Endodermal cell (in vitro differentiated cells): ENCODE measurements around the gene MRFAP1. TPM values are rescaled to one million over a fixed set of nuclear protein-coding genes. Genes with fewer than 3 reads are reported as not detected.
A peak's percentile ranks its signal among the peaks of the same experiment; 100 is the strongest.

ENCODE experiments used
- DNase-seq: peaks from one replicate; pipeline ENCODE4 v3.0.0-alpha.2; 2017
- H3K27ac ChIP-seq: 2 replicates; pipeline ENCODE4 v1.5.1; 2013; ENCODE audit warnings: mild to moderate bottlenecking, low read depth, low read length, moderate library complexity
- H3K27me3 ChIP-seq: 2 replicates; pipeline ENCODE4 v1.6.1; 2013; ENCODE audit warnings: mild to moderate bottlenecking, low read length, moderate library complexity; ENCODE audit not compliant: insufficient read depth, control insufficient read depth, poor library complexity, severe bottlenecking
- H3K36me3 ChIP-seq: 2 replicates; pipeline ENCODE4 v1.7.0; 2013; ENCODE audit warnings: mild to moderate bottlenecking, low read length, moderate library complexity; ENCODE audit not compliant: control insufficient read depth, insufficient read depth
- H3K4me1 ChIP-seq: one replicate; pipeline ENCODE4 v1.7.0; 2013; ENCODE audit warnings: low read length; ENCODE audit not compliant: control insufficient read depth, insufficient read depth
- H3K4me3 ChIP-seq: 2 replicates; pipeline ENCODE4 v1.5.1; 2013; ENCODE audit warnings: mild to moderate bottlenecking, low read length, moderate library complexity
- H3K9ac ChIP-seq: 2 replicates; pipeline ENCODE4 v1.6.1; 2013; ENCODE audit warnings: mild to moderate bottlenecking, low read length, moderate library complexity; ENCODE audit not compliant: poor library complexity, severe bottlenecking; ENCODE audit errors: extremely low read depth
- H3K9me3 ChIP-seq: 2 replicates; pipeline ENCODE4 v1.6.1; 2013; ENCODE audit warnings: mild to moderate bottlenecking, low read length, moderate library complexity; ENCODE audit not compliant: control insufficient read depth
- H3K27ac Mint-ChIP-seq: 2 replicates; pipeline ENCODE4 v1.8.0; 2020; ENCODE audit warnings: mixed read lengths
- H3K27me3 Mint-ChIP-seq: 2 replicates; pipeline ENCODE4 v1.8.0; 2021; ENCODE audit warnings: mild to moderate bottlenecking, mixed read lengths; ENCODE audit not compliant: insufficient read depth
- H3K36me3 Mint-ChIP-seq: 2 replicates; pipeline ENCODE4 v1.8.0; 2020; ENCODE audit warnings: low read depth, mixed read lengths
- H3K4me1 Mint-ChIP-seq: 2 replicates; pipeline ENCODE4 v1.8.0; 2020; ENCODE audit warnings: mixed read lengths
- H3K4me3 Mint-ChIP-seq: 2 replicates; pipeline ENCODE4 v1.8.0; 2020; ENCODE audit warnings: mild to moderate bottlenecking, moderate library complexity, mixed read lengths
- H3K9me3 Mint-ChIP-seq: 2 replicates; pipeline ENCODE4 v1.8.0; 2020; ENCODE audit warnings: mild to moderate bottlenecking, mixed read lengths
- CTCF ChIP-seq: fragments of 200-600 bp; sonication (generic); conservative IDR thresholded peaks from 2 replicates; pipeline ENCODE4 v1.5.0; 2021; ENCODE audit warnings: antibody characterized with exemption, mild to moderate bottlenecking
- WGBS, 2 experiments: methylation state at CpG; one replicate each; pipeline versions ENCODE4 v1.1.5 to v1.1.7; 2013; ENCODE audit warnings: missing lambda C conversion rate in 2 of 2, mixed read lengths in 1 of 2; ENCODE audit not compliant: insufficient coverage in 1 of 2, insufficient read length in 1 of 2; 5-methylcytosine and 5-hydroxymethylcytosine counted together
- total RNA-seq, 2 donors: library from RNA; stranded (reverse); fragmentation: NEBNext Ultra II Directional in 1 of 2; extraction: Animal tissue kit (Norgen Biotek cat#: 25700) in 1 of 2; gene quantifications; 2 replicates in 1 of 2; 3 replicates in 1 of 2; pipeline ENCODE4 v1.2.1, GENCODE V29; 2021

Gene MRFAP1
- total RNA-seq, 2 donors from 2014 or later = 231 to 239 TPM

DNA sequence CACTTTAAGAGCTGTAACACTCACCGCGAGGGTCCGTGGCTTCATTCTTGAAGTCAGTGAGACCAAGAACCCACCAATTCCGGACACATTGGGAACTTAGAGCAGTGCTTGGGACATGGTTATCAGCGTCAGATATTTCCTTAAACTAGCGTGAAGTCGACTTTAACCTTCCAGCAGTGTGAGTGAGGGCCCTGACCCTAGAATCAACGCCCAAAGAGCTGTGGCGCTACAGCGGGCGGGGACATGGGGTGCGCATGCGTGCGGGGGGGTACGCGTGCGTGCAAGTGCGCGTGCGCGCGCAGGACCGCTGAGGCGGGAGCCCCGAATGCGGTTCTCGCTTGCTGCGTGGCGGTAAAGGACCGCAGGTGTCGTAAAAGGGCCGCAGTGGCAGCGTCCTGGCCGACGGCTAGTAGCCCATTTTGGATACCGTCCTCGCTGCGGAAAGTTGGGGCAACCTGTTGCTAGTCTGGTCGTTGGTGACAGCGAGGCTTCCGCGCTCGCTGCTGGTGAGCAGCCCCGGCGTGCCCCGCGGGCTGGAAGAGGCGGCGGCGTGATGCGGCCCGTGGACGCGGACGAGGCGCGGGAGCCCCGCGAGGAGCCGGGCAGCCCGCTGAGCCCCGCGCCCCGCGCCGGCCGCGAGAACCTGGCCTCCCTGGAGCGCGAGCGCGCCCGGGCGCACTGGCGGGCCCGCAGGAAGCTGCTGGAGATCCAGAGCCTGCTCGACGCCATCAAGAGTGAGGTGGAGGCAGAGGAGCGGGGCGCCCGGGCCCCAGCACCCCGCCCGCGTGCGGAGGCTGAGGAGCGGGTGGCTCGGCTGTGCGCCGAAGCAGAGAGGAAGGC, 33.4 kb downstream of the MRFAP1 start:
- Mint-ChIP-seq H3K36me3 (peaks cover 25% of the 10 kb centered on the region), H3K27me3 (peaks cover 6% of the 10 kb centered on the region), H3K9me3 (peaks cover 5% of the 10 kb centered on the region), H3K4me1 (peaks cover 22% of the 10 kb centered on the region), H3K27ac (peak overlapping the region; percentile 89), H3K4me3 (peak overlapping the region; percentile 76)
- DNase-seq = peak; percentile 96
- no peaks in the 10 kb centered on the region for H3K27me3 ChIP-seq
- peak overlapping the region; percentile 41 for H3K9ac ChIP-seq
- peak overlapping the region; percentile 86 for H3K4me3 ChIP-seq
- WGBS, 2 experiments = 3 to 10% methylated on average over 39 to 89 of the region's 89 CpGs
- no peaks in the 10 kb centered on the region for H3K4me1 ChIP-seq
- peak overlapping the region; percentile 58 for H3K27ac ChIP-seq
- H3K9me3 ChIP-seq = no peaks in the 10 kb centered on the region
- TF ChIP-seq CTCF = no peak
- peaks cover 24% of the 10 kb centered on the region for H3K36me3 ChIP-seq

- DNase-seq = peak; percentile 73
- Histone ChIP-seq H3K9ac (peak overlapping the region; percentile 32), H3K27ac (no peak overlapping the region), H3K4me1 (no peaks in the 10 kb centered on the region), H3K9me3 (no peaks in the 10 kb centered on the region), H3K27me3 (no peaks in the 10 kb centered on the region), H3K36me3 (peaks cover 24% of the 10 kb centered on the region), H3K4me3 (peak overlapping the region; percentile 86)
- 8 to 20% methylated on average over 17 to 40 of the region's 40 CpGs for WGBS, 2 experiments
- Mint-ChIP-seq H3K4me3 (peak overlapping the region; percentile 76), H3K27ac (no peak overlapping the region), H3K36me3 (peaks cover 28% of the 10 kb centered on the region), H3K4me1 (peaks cover 22% of the 10 kb centered on the region), H3K9me3 (peaks cover 5% of the 10 kb centered on the region), H3K27me3 (peaks cover 6% of the 10 kb centered on the region)
- peak; percentile 70 for TF ChIP-seq CTCF
Measured at GRCh38 chr4:6674500-6675149, 34.1 kb downstream of the MRFAP1 start.

DNA sequence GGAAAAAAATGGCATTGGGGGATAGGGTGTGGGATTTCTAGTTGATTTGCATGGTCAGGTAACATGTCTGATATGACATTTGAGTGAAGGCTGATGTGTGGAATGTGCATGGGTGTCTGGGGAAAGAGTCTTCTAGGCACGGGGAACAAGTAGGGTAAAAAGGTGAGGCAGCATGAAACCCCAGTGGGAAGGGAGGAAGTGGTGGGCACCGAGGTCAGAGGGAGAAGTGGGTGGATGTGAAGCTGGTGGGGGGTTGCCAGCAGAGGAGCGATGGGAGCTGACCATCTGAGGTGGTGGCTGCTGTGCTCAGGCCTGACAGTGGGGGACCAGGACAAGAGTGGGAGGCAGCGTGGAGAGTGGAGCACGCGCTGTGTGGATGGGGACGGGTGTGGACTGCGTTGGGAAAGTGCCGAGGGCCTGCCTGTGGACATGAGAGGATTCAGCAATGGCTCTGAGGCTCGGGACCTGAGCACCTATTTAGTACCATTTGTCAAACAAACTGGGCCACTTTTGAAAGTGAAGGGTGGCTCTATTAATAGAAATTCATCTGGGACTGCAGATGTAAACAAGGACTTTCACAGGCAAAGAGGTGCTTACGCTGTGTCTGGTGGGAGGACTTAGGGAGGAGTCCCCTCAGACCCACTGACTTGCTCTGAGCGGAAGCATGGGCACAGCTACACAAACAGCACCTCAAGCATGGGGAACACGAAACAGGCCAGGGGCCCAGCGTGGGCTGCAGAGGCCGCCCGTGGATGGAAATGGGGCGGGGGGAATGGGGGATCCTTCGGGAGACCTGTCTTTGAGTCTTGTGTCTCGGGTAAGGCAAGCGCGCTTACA, 36.5 kb downstream of the MRFAP1 start:
- Mint-ChIP-seq H3K4me1 (peaks cover 22% of the 10 kb centered on the region), H3K9me3 (peaks cover 5% of the 10 kb centered on the region), H3K27ac (no peak overlapping the region), H3K27me3 (peaks cover 6% of the 10 kb centered on the region), H3K36me3 (peaks cover 28% of the 10 kb centered on the region), H3K4me3 (peak overlapping the region; percentile 5)
- Histone ChIP-seq H3K27ac (no peak overlapping the region), H3K9ac (no peak overlapping the region), H3K4me1 (no peaks in the 10 kb centered on the region), H3K36me3 (peaks cover 24% of the 10 kb centered on the region), H3K9me3 (no peaks in the 10 kb centered on the region), H3K27me3 (no peaks in the 10 kb centered on the region), H3K4me3 (peak overlapping the region; percentile 86)
- no peak for TF ChIP-seq CTCF
- 94 to 96% methylated on average over 12 to 19 of the region's 21 CpGs for WGBS, 2 experiments
- DNase-seq = no peak
